NCI-H526 (cell line): ENCODE measurements around the gene PIK3R3.
A peak's percentile ranks its signal among the peaks of the same experiment; 100 is the strongest.

Source experiments
- DNase-seq, 2 experiments: peaks; one replicate each; lab custom pipeline; 2025; lab: John Stamatoyannopoulos, UW

Gene PIK3R3

DNA sequence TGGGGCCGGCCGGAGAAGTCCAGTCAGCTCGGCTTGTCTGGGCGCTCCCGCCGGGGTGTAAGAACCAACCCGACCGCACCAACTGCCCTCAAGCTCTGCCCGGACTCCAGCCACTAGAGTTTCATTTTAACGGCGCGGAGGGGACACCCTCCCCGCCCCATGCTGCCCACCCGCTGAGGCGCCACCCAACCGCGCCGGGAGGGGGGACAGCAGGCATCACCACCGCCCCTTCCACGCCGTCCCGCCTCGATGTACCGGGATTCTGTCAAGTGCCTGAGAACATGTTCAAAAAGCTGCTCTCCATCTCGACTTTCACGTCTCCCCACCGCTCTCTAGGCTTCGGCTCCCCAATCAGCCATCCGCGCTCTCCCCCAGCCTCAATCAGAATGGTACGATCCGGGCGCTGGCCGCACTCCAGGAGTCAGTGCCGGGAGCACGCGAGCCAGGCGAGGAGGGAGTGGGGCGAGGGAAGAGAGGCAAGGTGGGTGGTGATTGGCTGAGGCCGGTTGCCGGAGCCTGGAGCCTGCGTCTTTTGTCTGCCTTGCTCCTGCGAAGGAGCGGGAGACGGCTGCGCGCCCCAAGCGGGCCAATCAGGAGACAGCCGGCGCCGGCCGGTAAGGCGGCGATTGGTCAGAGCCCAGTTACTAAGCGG is at the start of gene PIK3R3:
PIK3R3 (minus strand) TSS at position 101 of the 652 bp plus-strand sequence. CDS start 677 bp downstream, outside the sequence.
- DNase-seq: peak; percentile 99 to 100

DNA sequence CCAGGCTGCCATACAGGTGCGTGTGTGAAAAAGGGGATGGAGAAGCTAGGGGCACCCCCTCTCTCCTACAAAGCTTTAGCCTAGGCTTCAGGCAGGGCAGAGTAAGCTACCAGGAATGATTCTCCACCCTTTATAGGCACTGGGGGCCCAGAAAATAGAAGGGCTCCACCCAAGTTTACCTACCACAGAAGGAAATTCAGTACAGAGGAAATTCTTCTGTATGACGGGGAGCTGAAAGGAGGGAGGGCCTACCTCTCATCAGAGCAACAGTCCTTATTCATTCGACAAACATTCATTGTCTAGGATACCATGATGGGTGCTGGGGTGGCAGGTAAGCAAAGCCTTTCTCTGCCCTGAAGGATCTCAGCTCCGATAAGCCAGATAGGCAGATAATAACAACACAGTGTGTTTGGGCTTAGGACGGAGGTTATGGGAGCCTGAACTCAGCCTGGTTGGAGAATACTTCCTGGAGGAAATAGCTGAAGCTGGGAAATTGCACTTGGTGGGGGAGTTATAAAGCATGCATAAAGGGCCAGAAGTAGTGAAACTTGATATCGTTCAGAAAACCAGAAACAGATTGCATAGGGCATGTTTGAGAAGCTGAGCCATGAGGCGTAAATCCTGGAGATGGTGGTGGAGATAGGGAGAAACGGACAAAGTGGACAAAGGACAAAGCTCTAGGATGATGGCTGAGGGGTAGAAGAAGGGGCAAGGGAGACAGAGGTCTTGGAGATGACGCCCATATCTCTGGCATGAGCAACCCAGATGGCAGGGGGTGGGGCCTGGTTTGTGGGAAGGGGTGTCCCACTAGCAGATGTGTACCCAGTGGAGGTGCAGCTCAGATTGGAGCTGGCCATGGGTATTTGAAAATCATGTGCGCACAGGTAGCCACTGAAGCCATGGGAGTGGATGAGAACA is 49.2 kb upstream of the PIK3R3 start:
- no peak for DNase-seq

GRCh38 chr1:46180082-46180616 is 47.7 kb upstream of the PIK3R3 start:
- DNase-seq: peak; percentile 13 to 69

GRCh38 chr1:46179138-46180081 is 47.0 kb upstream of the PIK3R3 start:
- peak; percentile 87 to 97 for DNase-seq

GRCh38 chr1:46176211-46176865 is 43.9 kb upstream of the PIK3R3 start, which contains the start of gene P3R3URF:
TSS of gene P3R3URF (minus strand) at chr1:46176488. CDS start at chr1:46176471, 17 bp downstream.
- DNase-seq: no peak

GRCh38 chr1:46175243-46175642 is 42.8 kb upstream of the PIK3R3 start:
- DNase-seq: no peak

DNA sequence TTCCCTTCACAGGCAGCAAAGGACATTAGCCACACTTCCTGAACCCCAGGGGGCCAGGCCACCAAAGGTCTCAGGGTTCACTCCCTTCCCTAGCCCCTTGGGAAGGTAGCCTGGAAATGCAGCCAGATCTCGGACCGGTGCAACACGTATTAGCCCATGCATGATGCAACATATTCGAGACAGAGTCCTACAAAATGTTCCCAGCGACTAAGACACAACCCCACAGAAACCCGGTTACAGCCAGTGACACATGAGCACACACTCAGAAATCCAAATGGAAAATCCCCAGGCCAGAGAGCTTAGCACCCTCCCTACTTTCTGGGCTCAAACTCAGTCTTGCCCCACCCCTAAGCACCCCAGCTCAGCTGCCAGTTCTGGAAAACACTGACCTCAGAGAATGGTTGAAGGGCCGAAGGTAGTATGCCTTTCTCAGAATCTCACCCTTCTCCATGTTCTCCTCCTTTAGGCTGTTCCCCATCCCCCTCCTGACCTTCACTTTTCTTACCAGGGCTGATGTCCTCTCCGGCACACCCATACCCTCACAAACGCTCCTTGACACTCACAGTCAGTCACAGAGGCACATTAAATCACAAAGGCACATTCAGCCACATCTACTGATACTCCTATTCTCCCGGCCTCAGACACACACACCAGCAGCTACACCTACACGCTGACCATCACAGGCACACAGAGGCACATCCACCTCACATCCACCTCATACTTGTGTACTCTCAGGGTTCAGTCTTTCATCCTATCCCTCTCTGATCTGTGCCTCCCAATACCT is 42.2 kb upstream of the PIK3R3 start, which contains the start of gene TSPAN1:
TSPAN1 (plus strand) TSS at position 640 of the 784 bp plus-strand sequence. CDS start 6,021 bp downstream, outside the sequence.
- DNase-seq: no peak

DNA sequence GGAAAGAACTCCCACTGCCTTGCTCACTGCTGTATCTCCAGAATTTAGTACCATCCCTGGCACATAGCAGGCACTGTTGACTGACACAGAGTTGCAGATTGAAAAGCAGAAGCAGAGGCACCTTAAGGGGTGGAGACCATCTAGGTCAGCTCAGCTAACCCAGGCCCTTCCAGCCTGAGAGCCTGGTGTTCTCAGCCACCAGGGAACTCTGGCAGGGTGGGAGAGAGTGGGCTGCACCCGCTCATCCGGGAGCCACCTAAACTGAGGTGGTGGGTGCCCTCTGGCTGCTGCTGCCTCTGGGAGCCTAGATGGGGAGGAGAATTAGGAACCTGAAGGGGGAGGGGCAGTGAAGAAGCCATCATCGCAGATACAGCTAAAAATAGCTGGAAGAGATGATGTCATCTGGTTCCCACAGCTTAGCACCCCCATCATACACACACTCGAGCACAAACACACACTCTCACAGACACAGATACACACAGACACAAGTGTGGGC is 41.0 kb upstream of the PIK3R3 start:
- DNase-seq: peak in 1 of 2 experiments; percentile 19

GRCh38 chr1:46172321-46172720 is 39.9 kb upstream of the PIK3R3 start:
- no peak for DNase-seq

- peak; percentile 29 to 85 for DNase-seq
Measured at GRCh38 chr1:46171871-46172270, 39.4 kb upstream of the PIK3R3 start.

DNA sequence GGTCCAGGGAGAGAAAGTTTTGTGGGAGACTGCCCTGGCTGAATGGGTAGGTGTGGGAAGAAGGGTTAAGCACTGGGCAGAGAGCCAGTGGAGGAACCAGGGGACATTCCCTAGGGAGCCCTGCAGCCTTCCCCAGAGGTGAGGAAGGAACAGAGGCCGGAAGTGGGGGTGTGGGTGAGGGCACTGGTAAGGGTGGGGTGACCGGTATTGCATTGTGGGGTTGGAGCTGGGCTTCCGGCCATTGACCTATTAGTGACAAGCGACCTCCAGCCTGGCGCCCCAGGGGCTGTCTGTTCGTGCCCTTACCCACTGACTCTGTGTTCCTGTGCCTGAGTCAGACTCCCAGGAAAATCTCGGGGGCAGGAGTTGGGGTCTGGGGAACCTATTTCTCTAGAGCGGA is 38.9 kb upstream of the PIK3R3 start:
- no peak for DNase-seq

DNA sequence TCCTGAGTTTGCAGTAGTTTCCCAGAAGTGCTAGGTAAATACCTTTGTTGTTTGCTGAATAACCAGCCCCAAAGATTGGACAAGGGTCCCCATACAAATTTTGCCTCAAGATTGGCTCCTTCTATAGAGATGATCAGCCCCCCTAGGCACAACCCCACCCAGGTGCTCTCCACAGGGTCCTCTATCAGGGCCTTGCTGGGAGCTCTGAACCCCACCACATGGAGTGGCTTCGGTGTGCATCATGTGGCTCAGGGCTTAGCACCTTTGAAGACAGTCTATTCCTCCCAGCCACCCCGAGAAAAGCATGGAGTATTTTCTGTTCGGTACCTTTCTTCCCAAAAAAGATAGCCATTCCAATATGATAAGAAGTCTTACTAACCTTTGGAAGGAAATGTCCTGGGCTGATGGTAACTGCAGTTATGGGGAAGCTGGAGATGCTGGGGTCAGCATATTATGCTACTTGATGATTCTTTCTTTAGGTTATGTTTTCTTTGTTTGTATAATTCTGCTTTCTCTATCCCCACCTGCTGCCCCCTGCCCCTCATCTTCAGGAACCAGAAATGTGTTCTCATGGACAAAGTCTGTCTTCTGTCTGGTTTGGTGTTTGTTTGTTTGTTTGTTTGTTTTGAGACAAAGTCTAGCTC is 37.5 kb upstream of the PIK3R3 start:
- DNase-seq: no peak

DNA sequence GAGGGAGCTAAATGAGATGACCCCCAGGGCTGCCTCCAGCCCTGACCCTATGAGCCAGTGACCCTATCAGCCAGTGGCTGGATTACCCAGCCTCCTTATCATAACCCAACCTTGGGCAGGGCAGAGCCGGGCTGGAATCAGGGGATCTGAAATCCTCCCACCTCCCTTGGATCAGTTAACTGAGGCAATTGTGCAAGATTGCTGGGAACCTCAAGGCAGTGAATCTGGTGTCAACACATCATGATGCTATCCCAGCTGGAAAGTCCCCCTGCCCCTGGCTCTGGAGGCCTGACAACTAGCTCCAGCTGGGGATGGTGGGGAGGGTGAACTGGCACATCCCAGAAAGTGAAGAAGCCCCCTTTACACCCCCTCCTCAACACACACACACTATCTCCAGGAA is 36.0 kb upstream of the PIK3R3 start:
- DNase-seq: no peak

GRCh38 chr1:46166521-46167462 is 34.4 kb upstream of the PIK3R3 start:
- peak; percentile 13 to 73 for DNase-seq

DNA sequence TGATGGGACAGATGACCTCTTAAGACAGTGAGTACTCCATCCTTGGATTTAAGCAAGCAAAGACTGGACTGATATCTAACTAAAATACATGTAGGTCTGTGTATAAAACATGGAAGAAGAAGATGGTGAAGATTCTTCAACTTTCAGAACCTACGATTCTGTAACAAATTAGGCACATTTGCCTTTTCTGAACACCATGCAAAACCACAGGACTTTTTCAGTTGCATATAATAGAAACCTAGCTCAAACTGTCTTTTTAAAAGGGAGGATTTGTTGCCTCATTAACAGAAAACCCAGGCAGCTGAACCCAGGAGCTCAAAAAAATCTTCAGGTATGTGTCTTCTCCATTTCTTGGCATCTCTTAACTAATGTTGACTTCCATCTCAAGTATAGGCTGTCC is 27.8 kb upstream of the PIK3R3 start:
- DNase-seq: no peak

DNA sequence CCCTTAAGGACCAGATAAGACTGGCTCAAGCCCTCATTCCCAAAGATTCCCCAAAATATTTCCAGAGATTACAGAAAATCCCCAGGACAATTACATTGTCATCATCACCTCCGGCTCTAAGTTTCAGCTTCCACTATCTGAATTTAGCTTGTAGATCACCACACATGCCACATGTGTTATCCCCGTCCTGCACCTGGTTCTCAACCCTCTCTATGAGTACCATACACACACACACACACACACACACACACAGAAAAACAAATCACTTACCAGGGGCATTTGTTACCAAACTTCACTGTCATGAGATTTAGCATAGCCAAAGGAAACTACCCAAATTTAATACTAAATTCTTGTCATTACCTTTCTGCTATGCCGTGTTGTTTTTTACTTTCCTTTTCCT is 27.1 kb upstream of the PIK3R3 start:
- no peak for DNase-seq

DNA sequence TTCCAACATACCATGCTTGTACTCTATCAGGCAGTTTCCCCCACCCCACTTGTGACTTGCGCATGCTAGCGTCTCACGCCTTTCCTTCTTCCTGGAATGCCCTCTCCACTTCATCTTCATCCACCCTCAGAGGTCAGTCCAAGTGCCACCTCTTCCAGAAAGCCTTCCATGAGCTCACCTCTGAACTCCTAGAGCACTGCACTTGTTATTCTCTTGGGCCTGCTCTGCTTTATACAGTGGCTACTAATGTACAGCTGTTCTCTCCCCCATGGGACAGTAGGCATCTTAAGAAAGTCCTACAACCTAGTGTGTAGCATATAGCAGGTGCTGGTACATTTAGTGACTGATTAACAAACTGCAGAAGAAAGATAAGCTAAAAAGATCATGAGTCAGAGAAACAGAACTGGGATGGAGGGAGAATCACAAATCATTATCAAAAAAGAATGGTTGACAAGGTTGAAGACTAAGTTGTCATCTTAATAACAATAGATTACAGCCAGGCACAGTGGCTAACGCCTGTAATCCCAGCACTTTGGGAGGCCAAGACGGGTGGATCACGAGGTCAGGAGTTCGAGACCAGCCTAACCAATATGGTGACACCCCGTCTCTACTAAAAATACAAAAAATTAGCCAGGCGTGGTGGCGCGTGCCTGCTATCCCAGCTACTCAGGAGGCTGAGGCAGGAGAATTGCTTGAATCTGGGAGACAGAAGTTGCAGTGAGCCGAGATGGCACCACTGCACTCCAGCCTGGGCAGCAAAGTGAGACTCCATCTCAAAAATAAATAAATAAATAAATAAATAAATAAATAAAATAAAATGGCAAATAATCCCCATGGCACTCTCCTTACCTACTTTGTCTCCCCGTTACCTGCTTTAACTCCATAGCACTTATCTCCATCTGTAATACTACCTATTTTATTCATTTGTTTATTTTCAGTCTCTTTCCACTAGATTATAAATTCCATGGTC is 26.2 kb upstream of the PIK3R3 start:
- DNase-seq: no peak
